ENCODE measurements around the gene GCNT1.

DNA sequence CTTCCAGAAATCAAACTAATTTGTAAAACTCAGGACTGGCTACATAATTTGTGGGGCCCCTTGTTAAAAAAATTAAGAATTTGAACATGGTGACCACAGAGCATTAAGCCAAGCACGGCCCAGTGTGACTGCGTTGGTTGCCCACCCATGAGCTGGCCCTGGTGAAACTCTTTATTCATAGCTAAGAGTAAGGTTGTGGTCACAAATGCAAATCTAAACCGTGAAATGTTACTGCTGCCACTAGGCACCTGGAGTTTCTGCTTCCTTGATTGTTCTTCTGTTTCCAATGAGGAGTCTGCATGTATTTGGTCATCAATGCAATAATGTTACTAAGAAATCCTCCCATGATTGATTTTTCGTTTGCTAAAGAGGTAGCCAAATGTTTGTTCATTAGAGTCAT is 4.2 kb downstream of the GCNT1 start:
- TF ChIP-seq EZH2 (IDR thresholded peaks at IDR 0.05; ENCODE audit: low read depth): no peak
- TF ChIP-seq, protein P1, sequence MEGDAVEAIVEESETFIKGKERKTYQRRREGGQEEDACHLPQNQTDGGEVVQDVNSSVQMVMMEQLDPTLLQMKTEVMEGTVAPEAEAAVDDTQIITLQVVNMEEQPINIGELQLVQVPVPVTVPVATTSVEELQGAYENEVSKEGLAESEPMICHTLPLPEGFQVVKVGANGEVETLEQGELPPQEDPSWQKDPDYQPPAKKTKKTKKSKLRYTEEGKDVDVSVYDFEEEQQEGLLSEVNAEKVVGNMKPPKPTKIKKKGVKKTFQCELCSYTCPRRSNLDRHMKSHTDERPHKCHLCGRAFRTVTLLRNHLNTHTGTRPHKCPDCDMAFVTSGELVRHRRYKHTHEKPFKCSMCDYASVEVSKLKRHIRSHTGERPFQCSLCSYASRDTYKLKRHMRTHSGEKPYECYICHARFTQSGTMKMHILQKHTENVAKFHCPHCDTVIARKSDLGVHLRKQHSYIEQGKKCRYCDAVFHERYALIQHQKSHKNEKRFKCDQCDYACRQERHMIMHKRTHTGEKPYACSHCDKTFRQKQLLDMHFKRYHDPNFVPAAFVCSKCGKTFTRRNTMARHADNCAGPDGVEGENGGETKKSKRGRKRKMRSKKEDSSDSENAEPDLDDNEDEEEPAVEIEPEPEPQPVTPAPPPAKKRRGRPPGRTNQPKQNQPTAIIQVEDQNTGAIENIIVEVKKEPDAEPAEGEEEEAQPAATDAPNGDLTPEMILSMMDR (conservative IDR thresholded peaks at IDR 0.05): no peak

All from PC-9 (cell line).